SIG-M5 treated with dmso at 0.1 percent for 504 hours (cell line): ENCODE results near the gene SLC7A14.

Experiments
- DNase-seq: peaks from one replicate; lab custom pipeline; 2025; ENCODE audit not compliant: unreplicated experiment; lab: John Stamatoyannopoulos, UW

SLC7A14 gene

GRCh38 chr3:170431054-170431453, 154.8 kb downstream of the SLC7A14 start:
- no peak for DNase-seq

- no peak for DNase-seq
Observed at GRCh38 chr3:170429050-170429449, 156.8 kb downstream of the SLC7A14 start.

- DNase-seq: no peak
Observed at GRCh38 chr3:170428095-170428494, 157.8 kb downstream of the SLC7A14 start.

GRCh38 chr3:170426240-170426797, 159.6 kb downstream of the SLC7A14 start:
- no peak for DNase-seq

GRCh38 chr3:170425491-170426239, 160.2 kb downstream of the SLC7A14 start:
- DNase-seq: no peak

- no peak for DNase-seq
Observed at GRCh38 chr3:170424879-170425278, 161.0 kb downstream of the SLC7A14 start.

- no peak for DNase-seq
Observed at GRCh38 chr3:170423001-170423615, 162.8 kb downstream of the SLC7A14 start.

GRCh38 chr3:170421758-170422157, 164.1 kb downstream of the SLC7A14 start:
- DNase-seq: no peak

GRCh38 chr3:170421111-170421641, 164.7 kb downstream of the SLC7A14 start:
- no peak for DNase-seq

- no peak for DNase-seq
Observed at GRCh38 chr3:170420307-170420821, 165.5 kb downstream of the SLC7A14 start.

GRCh38 chr3:170419557-170420087, 166.3 kb downstream of the SLC7A14 start:
- no peak for DNase-seq

- DNase-seq: no peak
Observed at GRCh38 chr3:170418422-170419398, 167.2 kb downstream of the SLC7A14 start, which contains the start of gene CLDN11. Gene CLDN11, plus strand, starts transcription at chr3:170418868. Its CDS starts 199 bp downstream, at chr3:170419067.

GRCh38 chr3:170417090-170417489, 168.8 kb downstream of the SLC7A14 start:
- no peak for DNase-seq

GRCh38 chr3:170414202-170414663, 171.6 kb downstream of the SLC7A14 start:
- peak; percentile 77 for DNase-seq

- DNase-seq: no peak
Observed at GRCh38 chr3:170413291-170413690, 172.6 kb downstream of the SLC7A14 start.

GRCh38 chr3:170410428-170411029, 175.3 kb downstream of the SLC7A14 start:
- DNase-seq: peak; percentile 14
